C4-2B (cell line): ENCODE data around the gene ULK3.
A peak's percentile ranks its signal among the peaks of the same experiment; 100 is the strongest.

Experiments
- H3K27ac ChIP-seq: fragments of 450-650 bp; 2 replicates; pipeline ENCODE4 v1.5.1; 2017
- CTCF ChIP-seq: fragments of 450-650 bp; conservative IDR thresholded peaks from 2 replicates; pipeline ENCODE4 v1.5.1; 2017; ENCODE audit warnings: mild to moderate bottlenecking
- ZFX ChIP-seq: fragments of 450-650 bp; IDR thresholded peaks from 2 replicates; pipeline ENCODE4 v1.6.1; 2017

Gene ULK3

DNA sequence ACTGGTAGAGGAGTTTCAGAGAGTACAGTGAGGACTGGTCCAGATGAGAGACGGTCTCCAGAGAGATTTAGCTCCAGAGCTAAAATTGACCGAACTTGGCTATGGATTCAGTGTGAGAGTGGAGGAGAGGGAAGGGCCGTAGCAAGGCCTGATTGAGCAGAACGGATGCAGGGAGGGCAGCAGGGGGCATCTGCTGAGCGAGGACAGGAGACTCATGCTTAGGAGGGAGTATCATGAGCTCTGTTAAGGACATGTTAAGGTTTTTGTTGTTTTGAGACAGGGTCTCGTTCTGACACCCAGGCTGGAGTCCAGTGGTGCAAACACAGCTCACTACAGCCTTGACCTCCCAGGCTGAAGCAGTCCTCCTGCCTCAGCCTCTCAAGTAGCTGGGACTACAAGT lies 38.0 kb downstream of the ULK3 start:
- no peak overlapping the region for H3K27ac ChIP-seq
- TF ChIP-seq ZFX, result no peak
- no peak for TF ChIP-seq CTCF

GRCh38 chr15:74802862-74803447 lies 40.0 kb downstream of the ULK3 start:
- TF ChIP-seq CTCF (no peak), ZFX (no peak)
- no peak overlapping the region for H3K27ac ChIP-seq

DNA sequence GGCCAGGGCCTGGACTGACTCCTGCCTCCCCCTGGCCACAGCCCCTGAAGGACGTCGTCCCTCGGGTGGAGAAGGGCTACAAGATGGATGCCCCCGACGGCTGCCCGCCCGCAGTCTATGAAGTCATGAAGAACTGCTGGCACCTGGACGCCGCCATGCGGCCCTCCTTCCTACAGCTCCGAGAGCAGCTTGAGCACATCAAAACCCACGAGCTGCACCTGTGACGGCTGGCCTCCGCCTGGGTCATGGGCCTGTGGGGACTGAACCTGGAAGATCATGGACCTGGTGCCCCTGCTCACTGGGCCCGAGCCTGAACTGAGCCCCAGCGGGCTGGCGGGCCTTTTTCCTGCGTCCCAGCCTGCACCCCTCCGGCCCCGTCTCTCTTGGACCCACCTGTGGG lies 40.7 kb downstream of the ULK3 start:
- TF ChIP-seq CTCF (no peak), ZFX (no peak)
- no peak overlapping the region for H3K27ac ChIP-seq

GRCh38 chr15:74801311-74801997 lies 41.5 kb downstream of the ULK3 start:
- H3K27ac ChIP-seq, result no peak overlapping the region
- no peak for TF ChIP-seq ZFX
- TF ChIP-seq CTCF, result no peak

DNA sequence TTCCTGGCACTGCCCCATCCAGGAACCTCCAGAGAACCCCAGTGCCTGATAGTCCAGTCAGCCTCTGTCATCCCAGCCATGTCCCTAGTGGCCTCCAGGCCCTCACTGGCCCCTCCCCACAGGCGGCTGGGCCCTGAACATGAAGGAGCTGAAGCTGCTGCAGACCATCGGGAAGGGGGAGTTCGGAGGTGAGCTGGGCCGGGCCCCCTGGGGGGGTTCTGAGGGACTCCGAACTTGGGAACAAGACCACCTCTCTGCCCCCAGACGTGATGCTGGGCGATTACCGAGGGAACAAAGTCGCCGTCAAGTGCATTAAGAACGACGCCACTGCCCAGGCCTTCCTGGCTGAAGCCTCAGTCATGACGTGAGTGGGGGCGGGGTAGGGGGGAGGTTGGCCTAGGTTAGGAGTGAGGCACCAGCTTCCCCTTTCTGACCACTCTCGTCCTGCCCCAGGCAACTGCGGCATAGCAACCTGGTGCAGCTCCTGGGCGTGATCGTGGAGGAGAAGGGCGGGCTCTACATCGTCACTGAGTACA lies 42.3 kb downstream of the ULK3 start:
- TF ChIP-seq CTCF, result 0 out of 2 replicates have a peak, but pooled peaks have one; percentile 46
- TF ChIP-seq ZFX, result no peak
- H3K27ac ChIP-seq, result no peak overlapping the region

DNA sequence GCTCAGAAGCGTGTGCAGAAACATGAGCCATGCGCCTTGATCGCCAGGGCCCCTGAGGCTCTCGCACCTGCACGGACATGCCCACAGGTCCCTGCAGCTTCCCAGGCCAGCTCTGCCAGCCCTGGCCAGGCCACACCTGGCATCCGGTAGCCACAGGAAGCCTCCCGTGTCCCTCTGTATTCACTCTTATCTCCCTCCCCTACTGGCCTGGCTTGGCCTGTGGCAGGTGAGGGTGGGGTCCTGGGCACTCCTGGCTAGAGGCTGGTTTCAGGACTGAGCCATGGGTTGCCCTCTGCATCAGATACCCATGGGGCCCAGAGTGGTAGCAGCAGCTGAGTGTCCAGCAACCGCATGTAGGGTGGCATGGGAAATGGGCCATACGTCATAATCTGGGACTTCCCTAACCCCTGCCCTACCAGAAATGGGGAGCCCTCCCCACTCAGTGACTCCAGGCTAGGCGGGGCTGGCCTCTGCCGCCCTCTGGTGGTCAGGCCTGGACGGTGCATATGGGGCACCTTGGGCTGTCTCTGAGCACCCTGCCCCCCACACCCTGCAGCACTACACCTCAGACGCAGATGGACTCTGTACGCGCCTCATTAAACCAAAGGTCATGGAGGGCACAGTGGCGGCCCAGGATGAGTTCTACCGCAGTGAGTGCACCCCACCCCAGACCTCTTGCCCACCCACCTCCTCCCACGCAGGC lies 42.9 kb downstream of the ULK3 start:
- peak overlapping the region; percentile 13; the same call in 1 of the 2 replicates for H3K27ac ChIP-seq
- TF ChIP-seq ZFX (no peak), CTCF (peak; percentile 98)

GRCh38 chr15:74799255-74799855 lies 43.6 kb downstream of the ULK3 start:
- peak overlapping the region; percentile 13; the same call in 1 of the 2 replicates for H3K27ac ChIP-seq

More at GRCh38 chr15:74799255-74799855, 43.6 kb downstream of the ULK3 start:
- TF ChIP-seq CTCF (no peak), ZFX (no peak)
